GM18499 (cell line): ENCODE results near the gene PRSS36.
"Not testable (repeated sequence)": the region's sequence is repeated elsewhere in the genome, so short reads cannot be mapped to it uniquely, and the experiment has no call there.

Experiments
- ATAC-seq: cut with Tn5 transposase; IDR thresholded peaks from one replicate; pipeline ENCODE4 v1.9.1; 2021; ENCODE audit warnings: moderate number of reproducible peaks; ENCODE audit not compliant: insufficient read depth, unreplicated experiment

The PRSS36 gene

DNA sequence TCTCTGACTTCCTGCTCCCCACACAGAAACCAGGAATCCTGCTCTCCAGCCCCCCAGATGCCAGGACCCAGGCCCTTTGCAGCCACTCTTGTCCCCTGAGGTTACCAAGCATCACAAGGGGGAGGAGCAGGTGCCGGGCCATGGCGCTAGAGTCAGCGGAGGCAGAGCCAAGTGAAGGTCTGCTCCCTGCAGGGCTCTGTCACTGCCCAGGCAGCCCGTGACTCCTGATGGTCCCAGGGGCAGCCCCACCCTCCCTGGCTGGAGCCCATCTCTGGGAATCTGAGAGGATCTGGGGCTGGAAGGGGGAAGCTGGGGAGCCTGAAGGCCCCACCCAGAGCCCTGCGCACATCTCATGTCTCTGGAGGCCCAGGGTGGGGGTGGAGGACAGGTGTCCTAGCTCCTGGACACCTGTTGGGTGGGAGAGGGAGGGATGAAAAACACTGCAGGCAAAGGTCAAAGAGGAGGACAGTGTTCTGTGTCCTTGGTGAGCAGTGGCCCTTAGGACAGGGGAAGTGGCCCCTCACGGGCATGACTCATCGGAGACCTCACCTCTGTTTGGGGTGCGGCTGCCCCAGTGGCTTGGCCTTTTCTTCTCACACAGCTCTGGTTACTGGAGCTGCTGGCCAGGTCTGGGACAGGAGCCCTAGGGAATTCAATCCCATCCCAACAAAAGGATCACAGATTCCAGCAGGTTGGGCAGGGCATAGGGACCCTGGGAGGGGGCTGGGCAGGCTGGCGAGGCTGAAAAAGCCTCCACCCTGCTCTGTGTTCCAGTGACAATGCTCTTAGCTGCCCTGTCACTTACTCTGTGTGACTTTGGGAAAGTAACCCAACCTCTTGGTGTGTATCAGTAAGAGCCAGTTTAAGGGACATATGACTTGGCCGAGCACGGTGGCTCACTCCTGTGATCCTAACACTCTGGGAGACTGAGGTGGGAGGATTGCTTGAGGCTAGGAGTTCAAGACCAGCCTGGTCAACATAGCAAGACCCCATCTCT is at the start of gene PRSS36:
Gene PRSS36, minus strand, starts transcription at position 173 of the 997 bp plus-strand sequence. Its CDS starts 31 bp downstream, at position 142.
- no peak for ATAC-seq

DNA sequence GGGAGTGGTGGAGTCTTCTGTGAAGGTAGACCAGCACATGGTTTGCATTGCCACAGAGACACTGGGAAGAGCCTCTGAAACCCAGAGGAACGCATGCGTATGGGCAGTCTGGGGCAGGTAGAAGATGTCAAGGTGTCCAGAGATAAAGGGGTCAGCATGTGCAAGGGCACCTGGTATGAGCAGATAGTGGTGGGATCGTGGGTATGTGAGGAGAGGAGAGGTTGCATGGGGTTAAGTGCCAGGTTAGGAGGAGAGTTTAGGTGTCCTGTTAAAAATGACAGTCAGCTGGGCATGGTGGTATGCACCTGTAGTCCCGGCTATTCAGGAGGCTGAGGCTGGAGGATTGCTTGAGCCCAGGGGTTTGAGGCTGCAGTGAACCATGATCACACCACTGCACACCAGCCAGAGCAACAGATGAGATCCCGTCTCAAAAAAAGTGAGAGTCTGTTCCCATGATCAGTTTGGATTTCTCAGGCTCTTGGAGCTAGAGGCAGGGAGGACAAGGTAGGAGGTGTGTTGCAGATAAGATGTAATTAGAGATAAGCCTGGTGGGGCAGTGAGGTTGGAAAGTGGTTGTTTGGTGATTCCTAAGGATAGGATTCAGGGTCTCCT is 49.7 kb upstream of the PRSS36 start:
- ATAC-seq = no peak

GRCh38 chr16:31198207-31198882 is 48.5 kb upstream of the PRSS36 start:
- no peak for ATAC-seq

DNA sequence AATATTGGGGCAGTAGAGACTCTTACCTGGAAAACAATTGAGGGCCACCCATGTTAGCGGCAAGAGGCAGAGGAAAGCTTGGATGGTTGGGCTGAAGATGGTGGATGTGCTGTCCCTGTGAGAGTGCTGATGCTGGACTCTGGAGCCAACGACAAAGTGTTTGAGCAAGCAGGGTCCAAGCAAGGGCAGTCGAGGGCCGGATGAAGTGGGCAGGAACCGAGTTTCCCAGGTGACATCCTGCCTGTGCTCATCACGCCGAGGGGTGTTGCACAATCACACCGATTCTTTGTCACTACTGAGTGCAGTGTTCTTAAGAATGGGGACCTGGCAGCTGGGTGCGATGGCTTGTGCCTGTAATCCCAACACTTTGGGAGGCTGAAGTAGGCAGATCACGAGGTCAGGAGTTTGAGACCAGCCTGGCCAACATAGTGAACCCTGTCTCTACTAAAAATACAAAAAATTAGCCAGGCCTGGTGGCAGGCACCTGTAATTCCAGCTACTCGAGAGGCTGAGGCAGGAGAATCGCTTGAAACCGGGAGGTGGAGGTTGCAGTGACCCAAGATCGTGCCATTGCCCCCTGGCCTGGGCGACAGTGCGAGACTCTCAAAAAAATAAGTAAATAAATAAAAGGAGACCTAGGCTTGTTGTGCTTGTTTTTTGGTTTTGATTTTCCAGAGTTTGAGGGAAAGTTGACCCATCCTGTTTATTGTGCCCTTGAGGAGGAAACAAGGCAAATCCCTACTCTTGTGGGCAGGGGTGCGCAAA is 46.6 kb upstream of the PRSS36 start:
- no peak for ATAC-seq

GRCh38 chr16:31195861-31196260 is 46.0 kb upstream of the PRSS36 start:
- not testable (repeated sequence) for ATAC-seq

GRCh38 chr16:31194898-31195297 is 45.0 kb upstream of the PRSS36 start:
- ATAC-seq = no peak

DNA sequence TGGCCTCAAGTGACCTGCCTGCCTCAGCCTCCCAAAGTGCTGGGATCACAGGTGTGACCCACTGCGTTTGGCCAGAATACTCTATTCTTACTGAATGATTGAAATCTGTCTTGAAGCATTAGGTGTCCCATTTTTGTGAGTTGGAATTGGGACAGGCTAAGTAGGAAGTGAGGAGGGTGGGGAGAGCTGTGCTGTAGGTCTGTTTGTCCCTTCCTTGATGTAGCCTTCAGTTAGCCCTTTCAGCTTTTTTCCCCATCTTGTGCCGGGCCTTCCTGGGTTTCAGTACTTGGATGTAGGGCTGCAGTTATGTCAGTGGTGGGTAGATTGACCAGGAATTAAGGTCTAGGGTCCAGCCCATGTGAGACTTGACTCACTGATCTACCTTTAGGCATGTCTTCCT is 44.0 kb upstream of the PRSS36 start:
- ATAC-seq = no peak

- ATAC-seq = no peak
Observed at GRCh38 chr16:31192856-31193642, 43.2 kb upstream of the PRSS36 start.

DNA sequence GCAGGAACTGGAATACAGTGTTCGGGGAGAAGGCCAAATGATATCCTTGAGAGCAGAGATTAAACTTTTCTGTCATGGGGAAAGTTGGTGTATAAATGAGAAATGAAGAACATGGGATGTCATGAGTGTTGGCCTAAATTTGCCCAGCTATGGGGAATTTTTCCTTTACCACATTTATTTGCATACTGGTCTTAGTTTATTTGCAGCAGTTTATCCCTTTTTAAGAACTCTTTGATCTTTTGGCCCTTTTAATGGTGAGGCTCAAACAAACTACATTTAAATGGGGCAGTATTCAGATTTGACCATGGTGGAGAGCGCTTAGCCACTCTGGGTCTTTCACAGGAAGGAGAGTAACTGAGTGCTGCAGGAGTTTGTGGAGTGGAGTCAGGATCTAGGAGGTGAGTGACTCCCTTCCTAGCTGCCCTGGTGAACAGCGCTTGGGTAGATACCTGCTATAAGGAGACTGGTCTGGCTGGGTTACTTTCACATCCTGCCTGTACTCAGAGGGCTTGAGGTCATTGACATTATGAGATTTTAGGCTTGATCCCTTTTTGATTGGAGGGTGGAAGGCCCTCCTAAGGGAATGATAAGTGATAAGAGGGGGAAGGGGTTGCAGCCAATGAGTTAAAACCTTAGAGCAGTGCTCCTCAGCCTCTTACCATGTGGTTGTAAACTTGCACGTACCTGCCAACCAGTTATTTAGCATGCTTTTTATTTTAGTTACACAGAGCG is 42.0 kb upstream of the PRSS36 start:
- no peak for ATAC-seq

GRCh38 chr16:31190818-31191444 is 41.1 kb upstream of the PRSS36 start:
- ATAC-seq = no peak

DNA sequence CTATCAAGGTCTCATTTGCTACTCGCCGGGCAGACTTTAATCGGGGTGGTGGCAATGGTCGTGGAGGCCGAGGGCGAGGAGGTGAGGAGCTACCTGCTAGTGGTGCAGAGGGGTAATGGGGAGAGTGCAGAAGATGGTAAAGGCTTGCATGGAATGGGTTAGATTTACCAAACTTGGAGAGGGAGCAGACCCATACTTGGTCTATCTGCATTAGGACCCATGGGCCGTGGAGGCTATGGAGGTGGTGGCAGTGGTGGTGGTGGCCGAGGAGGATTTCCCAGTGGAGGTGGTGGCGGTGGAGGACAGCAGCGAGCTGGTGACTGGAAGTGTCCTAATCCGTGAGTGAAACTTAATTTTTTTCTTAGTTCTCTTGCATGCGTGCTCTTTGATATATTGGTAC is 40.2 kb upstream of the PRSS36 start:
- no peak for ATAC-seq

DNA sequence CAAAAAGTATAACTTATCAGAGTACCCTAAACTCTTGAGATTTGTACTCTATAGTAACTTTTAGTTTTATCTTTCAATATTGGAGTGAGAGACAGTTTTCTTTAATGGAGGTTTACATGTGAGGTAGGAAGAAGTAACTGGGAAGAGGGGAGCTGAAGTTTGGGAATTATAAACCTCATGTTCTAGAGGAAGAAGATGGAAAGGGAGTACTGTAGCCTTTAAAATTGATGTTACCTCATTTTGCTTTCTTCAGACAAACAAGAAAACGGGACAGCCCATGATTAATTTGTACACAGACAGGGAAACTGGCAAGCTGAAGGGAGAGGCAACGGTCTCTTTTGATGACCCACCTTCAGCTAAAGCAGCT is 39.5 kb upstream of the PRSS36 start:
- ATAC-seq = no peak

GRCh38 chr16:31188450-31189411 is 38.9 kb upstream of the PRSS36 start:
- ATAC-seq = no peak

DNA sequence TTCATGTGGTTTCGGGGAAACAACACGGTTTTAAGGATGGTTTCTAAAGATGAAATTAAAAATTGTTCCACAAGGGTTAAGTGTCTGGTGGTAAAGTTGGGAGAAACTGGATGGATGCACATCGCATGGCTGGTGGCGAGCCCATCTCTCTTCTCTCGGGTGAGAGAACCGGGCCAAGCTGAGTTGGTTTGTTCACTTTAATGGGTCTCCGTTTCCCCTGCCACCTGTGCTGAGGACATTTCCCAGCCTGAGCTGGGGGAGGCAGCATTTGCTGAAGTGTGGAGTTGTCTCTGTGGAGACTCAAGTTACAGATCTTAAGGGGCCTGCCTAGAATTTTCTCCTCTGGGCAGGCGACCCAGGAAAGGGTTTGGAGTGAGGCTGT is 37.9 kb upstream of the PRSS36 start:
- no peak for ATAC-seq

- no peak for ATAC-seq
Observed at GRCh38 chr16:31186930-31187807, 37.3 kb upstream of the PRSS36 start.

GRCh38 chr16:31186176-31186575 is 36.3 kb upstream of the PRSS36 start:
- no peak for ATAC-seq
